ENCODE measurements around the gene PFKL. TPM values are rescaled to one million over a fixed set of nuclear protein-coding genes. Genes with fewer than 3 reads are reported as not detected.

Gene PFKL
- polyA plus RNA-seq, 2 of the 4 experiments (the other 2 are of a cell fraction): 23.2 to 38.7 TPM

DNA sequence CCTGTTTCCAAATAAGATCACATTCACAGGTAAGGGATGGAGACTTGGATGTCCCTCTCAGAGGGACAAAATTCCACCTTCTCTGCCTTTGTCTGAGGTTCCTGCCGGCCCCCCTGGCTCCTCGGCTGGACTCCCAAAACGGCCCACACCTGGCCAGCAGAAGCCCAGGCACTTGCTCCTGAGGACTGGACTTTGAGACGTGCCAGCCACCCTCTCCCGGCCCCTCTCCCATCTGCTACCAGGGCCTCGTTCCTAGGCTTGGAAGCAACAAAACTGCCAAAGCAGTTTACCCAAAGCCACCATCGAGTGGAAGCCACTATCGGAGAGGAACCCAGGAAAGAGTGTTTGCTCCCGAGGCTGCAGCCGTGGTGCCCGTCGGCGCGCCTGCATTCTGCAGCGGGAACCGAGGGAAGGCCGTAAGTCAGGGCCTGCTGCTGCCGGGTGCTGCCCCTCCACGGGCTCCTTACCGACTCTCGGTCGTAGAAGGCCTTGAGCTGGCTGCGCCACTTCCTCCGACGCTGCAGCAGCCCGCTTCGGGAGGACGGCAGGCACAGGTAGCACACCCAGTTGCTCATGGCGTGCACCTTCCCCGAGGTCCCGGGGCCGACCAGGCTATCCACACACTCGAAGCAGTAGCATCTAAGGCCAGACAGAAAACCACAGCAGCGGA is 41.7 kb upstream of the PFKL start:
- no peaks in the 10 kb centered on the region for H3K9me3 ChIP-seq
- DNase-seq (ENCODE audit: low read depth in 1 of 2, low spot score in 1 of 2) (no peak), ATAC-seq (no peak), FAIRE-seq (no peak)
- POLR2A ChIA-PET: no interaction called here
- CTCF ChIA-PET: interaction anchor here (1.6 kb wide), 1 partner anchor 39 kb away, joined by 6 read pairs; no protein-coding TSS in a partner anchor
- H3K4me3 ChIP-seq: no peak overlapping the region
- H3K27ac ChIP-seq: no peak overlapping the region
- no peak overlapping the region for H3K4me2 ChIP-seq
- no peaks in the 10 kb centered on the region for H3K4me1 ChIP-seq
- WGBS (ENCODE audit: missing lambda C conversion rate): 73% methylated on average over 10 of the region's 34 CpGs
- TF ChIP-seq ZSCAN20 (CRISPR knock-in tag; IDR thresholded peaks at IDR 0.05) (no peak), EHMT2 (IDR thresholded peaks at IDR 0.05; ENCODE audit: low read depth) (no peak), NR3C1 (IDR thresholded peaks at IDR 0.05) (no peak), HOXB5 (CRISPR knock-in tag; IDR thresholded peaks at IDR 0.05) (no peak), RFX5 (IDR thresholded peaks at IDR 0.05) (no peak), CHD4 (IDR thresholded peaks at IDR 0.05; ENCODE audit: borderline replicate concordance) (no peak)

DNA sequence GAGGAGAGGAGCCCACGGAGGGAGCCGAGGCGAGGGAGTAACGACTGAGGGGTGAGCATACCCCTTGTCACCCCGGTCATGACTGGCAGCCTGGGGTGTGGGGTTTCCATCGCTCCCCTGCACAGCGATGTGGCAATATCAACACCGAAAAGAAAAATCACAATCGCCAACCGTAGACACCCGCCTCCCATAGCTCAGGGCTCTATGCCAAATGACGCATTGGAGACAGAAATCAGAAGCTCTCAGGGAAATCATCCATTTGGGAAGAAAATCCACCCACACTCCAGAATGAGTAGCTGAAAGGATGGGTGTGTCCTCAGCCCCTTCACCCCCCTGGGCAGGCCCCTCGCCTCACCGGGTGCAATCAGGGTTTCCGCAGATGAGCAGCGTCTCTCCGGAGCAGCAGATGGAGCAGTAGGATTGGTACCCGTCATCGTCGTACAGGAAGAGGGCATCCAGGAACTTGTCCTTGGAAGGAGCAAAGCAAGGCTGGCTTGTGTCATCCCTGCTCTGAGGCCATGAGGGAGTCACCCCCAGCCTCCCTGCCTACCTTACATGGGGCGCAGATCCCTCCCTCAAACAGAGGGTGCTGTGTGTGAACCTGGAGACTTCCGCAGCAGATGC is 40.7 kb upstream of the PFKL start:
- DNase-seq (ENCODE audit: low read depth in 1 of 2, low spot score in 1 of 2): no peak
- ChIA-PET CTCF (interaction anchor here (0.9 to 1.6 kb wide), 2 partner anchors 8 to 38 kb away, joined by 3 to 6 read pairs; no protein-coding TSS in a partner anchor), POLR2A (no interaction called here)
- TF ChIP-seq, protein P1, sequence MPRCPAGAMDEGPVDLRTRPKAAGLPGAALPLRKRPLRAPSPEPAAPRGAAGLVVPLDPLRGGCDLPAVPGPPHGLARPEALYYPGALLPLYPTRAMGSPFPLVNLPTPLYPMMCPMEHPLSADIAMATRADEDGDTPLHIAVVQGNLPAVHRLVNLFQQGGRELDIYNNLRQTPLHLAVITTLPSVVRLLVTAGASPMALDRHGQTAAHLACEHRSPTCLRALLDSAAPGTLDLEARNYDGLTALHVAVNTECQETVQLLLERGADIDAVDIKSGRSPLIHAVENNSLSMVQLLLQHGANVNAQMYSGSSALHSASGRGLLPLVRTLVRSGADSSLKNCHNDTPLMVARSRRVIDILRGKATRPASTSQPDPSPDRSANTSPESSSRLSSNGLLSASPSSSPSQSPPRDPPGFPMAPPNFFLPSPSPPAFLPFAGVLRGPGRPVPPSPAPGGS (IDR thresholded peaks at IDR 0.05): no peak
- no peak for TF ChIP-seq POLR2AphosphoS2 (conservative IDR thresholded peaks at IDR 0.05; ENCODE audit: low read length)
- no peak for TF ChIP-seq FOSB (CRISPR knock-in tag; IDR thresholded peaks at IDR 0.05)
- no peak for TF ChIP-seq TFCP2L1 (CRISPR knock-in tag; IDR thresholded peaks at IDR 0.05)
- no peak for TF ChIP-seq SMC3 (IDR thresholded peaks at IDR 0.05)
- no peak for TF ChIP-seq JUNB (IDR thresholded peaks at IDR 0.05)
- Histone ChIP-seq H3K4me2 (no peak overlapping the region), H3K4me3 (no peak overlapping the region), H3K4me1 (no peaks in the 10 kb centered on the region), H3K27ac (no peak overlapping the region), H3K9me3 (no peaks in the 10 kb centered on the region)
- WGBS (ENCODE audit: missing lambda C conversion rate): 76% methylated on average over 18 of the region's 22 CpGs
- no peak for ATAC-seq
- FAIRE-seq: no peak

DNA sequence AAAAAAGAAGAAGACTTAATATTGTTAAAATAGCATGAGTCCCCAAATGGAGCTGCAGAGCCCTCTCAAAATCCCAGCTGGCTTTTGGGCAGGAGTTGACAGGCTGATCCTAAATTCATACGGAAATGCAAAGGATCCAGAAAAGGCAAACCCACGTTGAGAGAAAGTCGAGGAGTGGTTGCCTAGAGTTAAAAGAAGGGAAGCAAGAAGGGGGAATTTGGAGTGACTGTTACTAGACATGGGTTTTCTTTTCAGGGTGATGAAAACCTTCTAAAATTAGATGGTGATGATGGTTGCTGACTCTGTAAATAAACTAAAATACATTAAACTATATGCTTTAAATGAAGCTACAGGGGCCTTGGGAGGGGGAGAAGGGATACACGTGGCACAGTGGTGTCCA is 39.8 kb upstream of the PFKL start:
- Histone ChIP-seq H3K27ac (no peak overlapping the region), H3K9me3 (no peaks in the 10 kb centered on the region), H3K4me2 (no peak overlapping the region), H3K4me1 (no peaks in the 10 kb centered on the region), H3K4me3 (no peak overlapping the region)
- ATAC-seq (no peak), DNase-seq (ENCODE audit: low read depth in 1 of 2, low spot score in 1 of 2) (no peak), FAIRE-seq (no peak)
- ChIA-PET POLR2A (no interaction called here), CTCF (no interaction called here)
- no peak for TF ChIP-seq SMC3 (IDR thresholded peaks at IDR 0.05)
- TF ChIP-seq EHMT2 (IDR thresholded peaks at IDR 0.05; ENCODE audit: low read depth): no peak
- TF ChIP-seq CBX2 (IDR thresholded peaks at IDR 0.05; ENCODE audit: borderline replicate concordance, low read depth): no peak
- TF ChIP-seq JUN (IDR thresholded peaks at IDR 0.05): no peak
- TF ChIP-seq FOSB (CRISPR knock-in tag; IDR thresholded peaks at IDR 0.05): no peak
- no peak for TF ChIP-seq ZSCAN20 (CRISPR knock-in tag; IDR thresholded peaks at IDR 0.05)
- TF ChIP-seq, protein P2, sequence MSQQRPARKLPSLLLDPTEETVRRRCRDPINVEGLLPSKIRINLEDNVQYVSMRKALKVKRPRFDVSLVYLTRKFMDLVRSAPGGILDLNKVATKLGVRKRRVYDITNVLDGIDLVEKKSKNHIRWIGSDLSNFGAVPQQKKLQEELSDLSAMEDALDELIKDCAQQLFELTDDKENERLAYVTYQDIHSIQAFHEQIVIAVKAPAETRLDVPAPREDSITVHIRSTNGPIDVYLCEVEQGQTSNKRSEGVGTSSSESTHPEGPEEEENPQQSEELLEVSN (IDR thresholded peaks at IDR 0.05; ENCODE audit: borderline replicate concordance, low read depth): no peak
- no peak for TF ChIP-seq MAZ (IDR thresholded peaks at IDR 0.05; ENCODE audit: borderline replicate concordance, low read depth, low read length)
- no peak for TF ChIP-seq ZNF302 (CRISPR knock-in tag; IDR thresholded peaks at IDR 0.05)
- TF ChIP-seq GATA3 (IDR thresholded peaks at IDR 0.05; ENCODE audit: borderline replicate concordance): no peak
- TF ChIP-seq RAD21 (conservative IDR thresholded peaks at IDR 0.05 in 1 of 2, IDR thresholded peaks at IDR 0.05 in 1 of 2): no peak
- TF ChIP-seq NR3C1 (IDR thresholded peaks at IDR 0.05): no peak
- TF ChIP-seq MAFK (IDR thresholded peaks at IDR 0.05; ENCODE audit: partially characterized antibody): no peak
- TF ChIP-seq HOXA7 (CRISPR knock-in tag; IDR thresholded peaks at IDR 0.05): no peak
- TF ChIP-seq TP53 (CRISPR knock-in tag; IDR thresholded peaks at IDR 0.05): no peak
- no peak for TF ChIP-seq TFCP2L1 (CRISPR knock-in tag; IDR thresholded peaks at IDR 0.05)
- TF ChIP-seq RCOR1 (IDR thresholded peaks at IDR 0.05; ENCODE audit: low read depth, low read length): no peak
- TF ChIP-seq, protein P3, sequence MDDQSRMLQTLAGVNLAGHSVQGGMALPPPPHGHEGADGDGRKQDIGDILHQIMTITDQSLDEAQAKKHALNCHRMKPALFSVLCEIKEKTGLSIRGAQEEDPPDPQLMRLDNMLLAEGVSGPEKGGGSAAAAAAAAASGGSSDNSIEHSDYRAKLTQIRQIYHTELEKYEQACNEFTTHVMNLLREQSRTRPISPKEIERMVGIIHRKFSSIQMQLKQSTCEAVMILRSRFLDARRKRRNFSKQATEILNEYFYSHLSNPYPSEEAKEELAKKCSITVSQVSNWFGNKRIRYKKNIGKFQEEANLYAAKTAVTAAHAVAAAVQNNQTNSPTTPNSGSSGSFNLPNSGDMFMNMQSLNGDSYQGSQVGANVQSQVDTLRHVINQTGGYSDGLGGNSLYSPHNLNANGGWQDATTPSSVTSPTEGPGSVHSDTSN (IDR thresholded peaks at IDR 0.05): no peak
- WGBS (ENCODE audit: missing lambda C conversion rate): 3% methylated on average over 4 of the region's 4 CpGs
